HepG2 (cell line): ENCODE measurements around the gene NOVA2.

ENCODE experiments used
- E2F1 ChIP-seq: sonication (generic); formaldehyde crosslinking; IDR thresholded peaks from 2 replicates; pipeline ENCODE4 v1.5.0; 2020; ENCODE audit warnings: missing genetic modification reagents
- ETS1 ChIP-seq: sonication (generic); formaldehyde crosslinking; IDR thresholded peaks from 2 replicates; pipeline ENCODE4 v1.4.0; 2020; ENCODE audit warnings: missing genetic modification reagents
- FOXK1 ChIP-seq: sonication (generic); formaldehyde crosslinking; IDR thresholded peaks from 2 replicates; pipeline ENCODE4 v1.4.0; 2020; ENCODE audit warnings: low read depth, missing genetic modification reagents, borderline replicate concordance
- IRF2 ChIP-seq: IDR thresholded peaks from 2 replicates; pipeline ENCODE4 v1.6.1; 2018; ENCODE audit warnings: missing genetic modification reagents, missing compliant biosample characterization
- POLR2AphosphoS2 ChIP-seq: IDR thresholded peaks from 2 replicates; pipeline ENCODE4 v1.6.1; 2011; ENCODE audit warnings: low read depth, low read length, improper control_type of control experiment
- REST ChIP-seq, 2 experiments: IDR thresholded peaks; 2 replicates each; pipeline ENCODE4 v1.6.1; 2011 to 2012; ENCODE audit warnings: low read length in 2 of 2, borderline replicate concordance in 1 of 2, low read depth in 1 of 2, mild to moderate bottlenecking in 1 of 2, moderate library complexity in 1 of 2
- TFAP4 ChIP-seq: sonication (generic); IDR thresholded peaks from 2 replicates; pipeline ENCODE4 v1.6.1; 2016; ENCODE audit warnings: low read depth, borderline replicate concordance
- TIGD3 ChIP-seq: sonication (generic); formaldehyde crosslinking; IDR thresholded peaks from 2 replicates; pipeline ENCODE4 v1.5.1; 2020; ENCODE audit warnings: mild to moderate bottlenecking, missing genetic modification reagents, borderline replicate concordance
- ZKSCAN1 ChIP-seq: fragments of 150-350 bp; IDR thresholded peaks from 2 replicates; pipeline ENCODE4 v1.6.1; 2014; ENCODE audit warnings: low read length
- TF ChIP-seq, protein P1 (sequence below): sonication (generic); formaldehyde crosslinking; IDR thresholded peaks from 2 replicates; pipeline ENCODE4 v1.5.0; 2020; ENCODE audit warnings: mild to moderate bottlenecking, missing genetic modification reagents, moderate library complexity
- TF ChIP-seq, protein P2 (sequence below): sonication (generic); formaldehyde crosslinking; IDR thresholded peaks from 2 replicates; pipeline ENCODE4 v1.4.0; 2020; ENCODE audit warnings: mild to moderate bottlenecking, missing genetic modification reagents
- TF ChIP-seq, protein P3 (sequence below), 2 experiments: sonication (generic) in 1 of 2; formaldehyde crosslinking in 1 of 2; IDR thresholded peaks; 2 replicates each; pipeline versions ENCODE4 v1.5.1 to v1.6.1; 2011 to 2020; ENCODE audit warnings: borderline replicate concordance in 1 of 2, low read depth in 1 of 2, low read length in 1 of 2, mild to moderate bottlenecking in 1 of 2, missing genetic modification reagents in 1 of 2, moderate library complexity in 1 of 2

GRCh38 chr19:45887200-45887710 lies 86.4 kb downstream of the NOVA2 start:
- TF ChIP-seq ETS1 (CRISPR knock-in tag) (no peak), ZKSCAN1 (no peak), TIGD3 (CRISPR knock-in tag) (no peak), TFAP4 (no peak), POLR2AphosphoS2 (no peak), REST (IDR thresholded peaks at IDR 0.05; ENCODE audit: borderline replicate concordance in 1 of 2, low read depth in 1 of 2, low read length in 2 of 2) (no peak), FOXK1 (no peak), IRF2 (CRISPR knock-in tag) (no peak), E2F1 (no peak)
- TF ChIP-seq, protein P1, sequence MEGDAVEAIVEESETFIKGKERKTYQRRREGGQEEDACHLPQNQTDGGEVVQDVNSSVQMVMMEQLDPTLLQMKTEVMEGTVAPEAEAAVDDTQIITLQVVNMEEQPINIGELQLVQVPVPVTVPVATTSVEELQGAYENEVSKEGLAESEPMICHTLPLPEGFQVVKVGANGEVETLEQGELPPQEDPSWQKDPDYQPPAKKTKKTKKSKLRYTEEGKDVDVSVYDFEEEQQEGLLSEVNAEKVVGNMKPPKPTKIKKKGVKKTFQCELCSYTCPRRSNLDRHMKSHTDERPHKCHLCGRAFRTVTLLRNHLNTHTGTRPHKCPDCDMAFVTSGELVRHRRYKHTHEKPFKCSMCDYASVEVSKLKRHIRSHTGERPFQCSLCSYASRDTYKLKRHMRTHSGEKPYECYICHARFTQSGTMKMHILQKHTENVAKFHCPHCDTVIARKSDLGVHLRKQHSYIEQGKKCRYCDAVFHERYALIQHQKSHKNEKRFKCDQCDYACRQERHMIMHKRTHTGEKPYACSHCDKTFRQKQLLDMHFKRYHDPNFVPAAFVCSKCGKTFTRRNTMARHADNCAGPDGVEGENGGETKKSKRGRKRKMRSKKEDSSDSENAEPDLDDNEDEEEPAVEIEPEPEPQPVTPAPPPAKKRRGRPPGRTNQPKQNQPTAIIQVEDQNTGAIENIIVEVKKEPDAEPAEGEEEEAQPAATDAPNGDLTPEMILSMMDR (CRISPR knock-in tag) = no peak
- TF ChIP-seq, protein P2, sequence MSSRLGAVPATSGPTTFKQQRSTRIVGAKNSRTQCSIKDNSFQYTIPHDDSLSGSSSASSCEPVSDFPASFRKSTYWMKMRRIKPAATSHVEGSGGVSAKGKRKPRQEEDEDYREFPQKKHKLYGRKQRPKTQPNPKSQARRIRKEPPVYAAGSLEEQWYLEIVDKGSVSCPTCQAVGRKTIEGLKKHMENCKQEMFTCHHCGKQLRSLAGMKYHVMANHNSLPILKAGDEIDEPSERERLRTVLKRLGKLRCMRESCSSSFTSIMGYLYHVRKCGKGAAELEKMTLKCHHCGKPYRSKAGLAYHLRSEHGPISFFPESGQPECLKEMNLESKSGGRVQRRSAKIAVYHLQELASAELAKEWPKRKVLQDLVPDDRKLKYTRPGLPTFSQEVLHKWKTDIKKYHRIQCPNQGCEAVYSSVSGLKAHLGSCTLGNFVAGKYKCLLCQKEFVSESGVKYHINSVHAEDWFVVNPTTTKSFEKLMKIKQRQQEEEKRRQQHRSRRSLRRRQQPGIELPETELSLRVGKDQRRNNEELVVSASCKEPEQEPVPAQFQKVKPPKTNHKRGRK = no peak
- TF ChIP-seq, protein P3, sequence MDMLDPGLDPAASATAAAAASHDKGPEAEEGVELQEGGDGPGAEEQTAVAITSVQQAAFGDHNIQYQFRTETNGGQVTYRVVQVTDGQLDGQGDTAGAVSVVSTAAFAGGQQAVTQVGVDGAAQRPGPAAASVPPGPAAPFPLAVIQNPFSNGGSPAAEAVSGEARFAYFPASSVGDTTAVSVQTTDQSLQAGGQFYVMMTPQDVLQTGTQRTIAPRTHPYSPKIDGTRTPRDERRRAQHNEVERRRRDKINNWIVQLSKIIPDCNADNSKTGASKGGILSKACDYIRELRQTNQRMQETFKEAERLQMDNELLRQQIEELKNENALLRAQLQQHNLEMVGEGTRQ (IDR thresholded peaks at IDR 0.05; ENCODE audit: low read depth, low read length) = no peak
- TF ChIP-seq, protein P3 (CRISPR knock-in tag; IDR thresholded peaks at IDR 0.05; ENCODE audit: borderline replicate concordance) = no peak
